GM23338 (cell line): ENCODE data around the gene GCN1. TPM values are rescaled to one million over a fixed set of nuclear protein-coding genes. Genes with fewer than 3 reads are reported as not detected.

ENCODE experiments used
- ATAC-seq: fragments of 200-7000 bp; cut with Tn5 transposase; 3 replicates; pipeline ENCODE4 v1.9.1; 2020
- DNase-seq: peaks from one replicate; pipeline ENCODE4 v3.0.0-alpha.2; 2015; ENCODE audit warnings: low spot score
- H2AFZ ChIP-seq: fragments of 200-600 bp; sonication (generic); 2 replicates; pipeline ENCODE4 v1.8.0; 2016; ENCODE audit warnings: antibody characterized with exemption, mild to moderate bottlenecking, moderate library complexity
- H3F3A ChIP-seq: fragments of 200-600 bp; sonication (generic); replicated peaks from 2 replicates; pipeline ENCODE4 v1.8.0; 2017; ENCODE audit warnings: antibody characterized with exemption, mixed run types, low read depth
- H3K27ac ChIP-seq: fragments of 200-600 bp; sonication (generic); 2 replicates; pipeline ENCODE4 v1.6.1; 2016; ENCODE audit warnings: low read depth
- H3K27me3 ChIP-seq: fragments of 200-600 bp; sonication (generic); 2 replicates; pipeline ENCODE4 v1.8.0; 2016; ENCODE audit warnings: mild to moderate bottlenecking, mixed run types, moderate library complexity; ENCODE audit not compliant: insufficient read depth
- H3K36me3 ChIP-seq: fragments of 200-600 bp; sonication (generic); 2 replicates; pipeline ENCODE4 v1.8.0; 2016; ENCODE audit warnings: mild to moderate bottlenecking; ENCODE audit not compliant: insufficient read depth
- H3K4me1 ChIP-seq: fragments of 200-600 bp; sonication (generic); 2 replicates; pipeline ENCODE4 v1.8.0; 2016; ENCODE audit warnings: mild to moderate bottlenecking, moderate library complexity; ENCODE audit not compliant: insufficient read depth
- H3K4me2 ChIP-seq: fragments of 200-600 bp; sonication (generic); 2 replicates; pipeline ENCODE4 v1.7.1; 2017; ENCODE audit warnings: mixed run types
- H3K4me3 ChIP-seq: fragments of 200-600 bp; sonication (generic); 2 replicates; pipeline ENCODE4 v1.6.1; 2016; ENCODE audit warnings: mixed run types
- H3K79me2 ChIP-seq: fragments of 200-600 bp; sonication (generic); replicated peaks from 2 replicates; pipeline ENCODE4 v1.8.0; 2017; ENCODE audit warnings: mild to moderate bottlenecking; ENCODE audit not compliant: insufficient read depth
- H3K9me2 ChIP-seq: fragments of 200-600 bp; sonication (generic); 2 replicates; pipeline ENCODE4 v1.8.0; 2017; ENCODE audit not compliant: insufficient read depth
- H4K20me1 ChIP-seq: fragments of 200-600 bp; sonication (generic); replicated peaks from 2 replicates; pipeline ENCODE4 v1.8.0; 2017; ENCODE audit warnings: mild to moderate bottlenecking; ENCODE audit not compliant: insufficient read depth
- H3K27ac Mint-ChIP-seq: 2 replicates; pipeline ENCODE4 v1.8.0; 2020; ENCODE audit warnings: inconsistent platforms, mild to moderate bottlenecking, moderate library complexity, mixed read lengths
- H3K27me3 Mint-ChIP-seq: 3 replicates; pipeline ENCODE4 v1.8.0; 2022; ENCODE audit warnings: low read depth, mild to moderate bottlenecking, moderate library complexity, mixed read lengths, inconsistent platforms; ENCODE audit not compliant: insufficient read depth, poor library complexity
- H3K36me3 Mint-ChIP-seq: 3 replicates; pipeline ENCODE4 v1.8.0; 2021; ENCODE audit warnings: low read depth, mild to moderate bottlenecking, inconsistent platforms, moderate library complexity, mixed read lengths
- H3K4me1 Mint-ChIP-seq: 3 replicates; pipeline ENCODE4 v1.8.0; 2020; ENCODE audit warnings: mild to moderate bottlenecking, inconsistent platforms, mixed read lengths
- H3K4me3 Mint-ChIP-seq: 3 replicates; pipeline ENCODE4 v1.8.0; 2021; ENCODE audit warnings: moderate library complexity, mild to moderate bottlenecking, inconsistent platforms, mixed read lengths
- H3K9me3 Mint-ChIP-seq: 3 replicates; pipeline ENCODE4 v1.8.0; 2020; ENCODE audit warnings: moderate library complexity, mild to moderate bottlenecking, inconsistent platforms, mixed read lengths
- CREB1 ChIP-seq: fragments of 250-450 bp; sonication (Bioruptor Pico); IDR thresholded peaks from 2 replicates; pipeline ENCODE4 v1.5.0; 2020; ENCODE audit warnings: low read depth, mild to moderate bottlenecking, moderate library complexity
- EZH2 ChIP-seq: fragments of 200-600 bp; sonication (generic); IDR thresholded peaks from one replicate; pipeline ENCODE4 v1.8.0; 2017; ENCODE audit warnings: antibody characterized with exemption, mild to moderate bottlenecking, low read depth; ENCODE audit not compliant: unreplicated experiment
- EZH2phosphoT487 ChIP-seq: fragments of 200-600 bp; sonication (generic); IDR thresholded peaks from one replicate; pipeline ENCODE4 v1.8.1; 2018; ENCODE audit warnings: antibody characterized with exemption; ENCODE audit not compliant: unreplicated experiment
- JUNB ChIP-seq: IDR thresholded peaks from one replicate; pipeline ENCODE4 v1.6.1; 2016; ENCODE audit warnings: antibody characterized with exemption; ENCODE audit not compliant: unreplicated experiment
- NANOG ChIP-seq: IDR thresholded peaks from 2 replicates; pipeline ENCODE4 v1.6.1; 2016; ENCODE audit warnings: antibody characterized with exemption, borderline replicate concordance
- POLR2AphosphoS5 ChIP-seq: IDR thresholded peaks from 2 replicates; pipeline ENCODE4 v1.6.1; 2016; ENCODE audit warnings: antibody characterized with exemption, low read depth
- STAT1 ChIP-seq: IDR thresholded peaks from one replicate; pipeline ENCODE4 v1.6.1; 2016; ENCODE audit warnings: antibody characterized with exemption; ENCODE audit not compliant: unreplicated experiment
- ZNF114 ChIP-seq: fragments of 250-450 bp; sonication (Bioruptor Pico); IDR thresholded peaks from 2 replicates; pipeline ENCODE4 v1.5.0; 2020; ENCODE audit warnings: mild to moderate bottlenecking, moderate library complexity
- ZNF331 ChIP-seq: fragments of 250-450 bp; sonication (Bioruptor Pico); IDR thresholded peaks from 2 replicates; pipeline ENCODE4 v1.5.0; 2020; ENCODE audit warnings: low read depth, mild to moderate bottlenecking, moderate library complexity
- polyA plus RNA-seq: library from polyadenylated mRNA; unstranded; fragments of >200 nt; fragmentation: Nextera tagmentation; extraction: Ambion mirVana; gene quantifications from 2 replicates; pipeline ENCODE4 v1.2.1, GENCODE V29; 2016
- total RNA-seq: library from RNA; depleted of rRNA; stranded (reverse); fragments of >200 nt; shearing (Covaris generic); gene quantifications from 2 replicates; pipeline ENCODE4 v1.2.3, GENCODE V29; 2014
- TF ChIP-seq, protein P1 (sequence below), 2 experiments: fragments of 200-600 bp in 1 of 2; sonication (generic) in 1 of 2; conservative IDR thresholded peaks; 2 replicates each; pipeline versions ENCODE4 v1.5.1 to v1.6.1; 2016 to 2017; ENCODE audit warnings: antibody characterized with exemption in 2 of 2, low read depth in 2 of 2, mild to moderate bottlenecking in 2 of 2, moderate library complexity in 1 of 2
- TF ChIP-seq, protein P2 (sequence below): IDR thresholded peaks from 2 replicates; pipeline ENCODE4 v1.6.1; 2016; ENCODE audit warnings: antibody characterized with exemption
- TF ChIP-seq, protein P3 (sequence below): IDR thresholded peaks from one replicate; pipeline ENCODE4 v1.6.1; 2018; ENCODE audit warnings: antibody characterized with exemption; ENCODE audit not compliant: unreplicated experiment
- TF ChIP-seq, protein P4 (sequence below): fragments of 250-450 bp; sonication (Bioruptor Pico); IDR thresholded peaks from 2 replicates; pipeline ENCODE4 v1.5.0; 2020; ENCODE audit warnings: mild to moderate bottlenecking, moderate library complexity

The GCN1 gene
- total and polyA plus RNA-seq, 2 experiments from 2014 or later, result 18.0 to 177 TPM

DNA sequence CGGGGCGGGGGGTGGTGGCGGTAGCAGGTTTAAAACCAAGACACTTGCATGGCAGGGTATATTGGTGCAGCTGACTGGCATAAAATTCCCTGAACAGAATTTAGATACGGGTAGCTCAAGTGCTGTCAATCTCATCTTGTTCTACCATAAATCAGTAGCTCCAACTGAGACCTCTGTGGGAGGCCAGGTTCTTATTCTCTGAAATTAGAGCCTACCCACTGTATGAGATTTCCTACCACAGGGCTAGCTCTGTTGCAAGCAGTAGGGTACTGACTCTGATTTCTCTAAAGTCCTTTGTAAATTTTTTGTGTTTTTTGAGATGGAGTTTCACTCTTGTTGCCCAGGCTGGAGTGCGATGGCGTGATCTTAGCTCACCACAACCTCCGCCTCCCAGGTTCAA lies 9.7 kb upstream of the GCN1 start:
- no peak for ATAC-seq
- Histone ChIP-seq H3K9me2 (no peaks in the 10 kb centered on the region), H2AFZ (no peak overlapping the region), H3K27ac (no peak overlapping the region), H3K4me2 (no peak overlapping the region), H3K4me1 (peaks cover 14% of the 10 kb centered on the region), H4K20me1 (peaks cover 20% of the 10 kb centered on the region), H3K27me3 (no peaks in the 10 kb centered on the region), H3K36me3 (peaks cover 18% of the 10 kb centered on the region), H3K4me3 (no peak overlapping the region), H3K79me2 (peaks cover 34% of the 10 kb centered on the region), H3F3A (peaks cover 20% of the 10 kb centered on the region)
- Mint-ChIP-seq H3K27me3 (peaks cover 13% of the 10 kb centered on the region), H3K36me3 (peaks cover 64% of the 10 kb centered on the region), H3K4me1 (peaks cover 11% of the 10 kb centered on the region; the same call in 2 of the 3 replicates), H3K4me3 (no peak overlapping the region), H3K9me3 (peaks cover 9% of the 10 kb centered on the region; the same call in 2 of the 3 replicates), H3K27ac (no peak overlapping the region)
- TF ChIP-seq EZH2, result no peak
- no peak for TF ChIP-seq ZNF114 (CRISPR knock-in tag)
- TF ChIP-seq, protein P1, sequence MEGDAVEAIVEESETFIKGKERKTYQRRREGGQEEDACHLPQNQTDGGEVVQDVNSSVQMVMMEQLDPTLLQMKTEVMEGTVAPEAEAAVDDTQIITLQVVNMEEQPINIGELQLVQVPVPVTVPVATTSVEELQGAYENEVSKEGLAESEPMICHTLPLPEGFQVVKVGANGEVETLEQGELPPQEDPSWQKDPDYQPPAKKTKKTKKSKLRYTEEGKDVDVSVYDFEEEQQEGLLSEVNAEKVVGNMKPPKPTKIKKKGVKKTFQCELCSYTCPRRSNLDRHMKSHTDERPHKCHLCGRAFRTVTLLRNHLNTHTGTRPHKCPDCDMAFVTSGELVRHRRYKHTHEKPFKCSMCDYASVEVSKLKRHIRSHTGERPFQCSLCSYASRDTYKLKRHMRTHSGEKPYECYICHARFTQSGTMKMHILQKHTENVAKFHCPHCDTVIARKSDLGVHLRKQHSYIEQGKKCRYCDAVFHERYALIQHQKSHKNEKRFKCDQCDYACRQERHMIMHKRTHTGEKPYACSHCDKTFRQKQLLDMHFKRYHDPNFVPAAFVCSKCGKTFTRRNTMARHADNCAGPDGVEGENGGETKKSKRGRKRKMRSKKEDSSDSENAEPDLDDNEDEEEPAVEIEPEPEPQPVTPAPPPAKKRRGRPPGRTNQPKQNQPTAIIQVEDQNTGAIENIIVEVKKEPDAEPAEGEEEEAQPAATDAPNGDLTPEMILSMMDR (conservative IDR thresholded peaks at IDR 0.05; ENCODE audit: low read depth in 2 of 2), result no peak
- no peak for TF ChIP-seq POLR2AphosphoS5
- TF ChIP-seq EZH2phosphoT487, result no peak
- TF ChIP-seq JUNB, result no peak
- TF ChIP-seq, protein P2, sequence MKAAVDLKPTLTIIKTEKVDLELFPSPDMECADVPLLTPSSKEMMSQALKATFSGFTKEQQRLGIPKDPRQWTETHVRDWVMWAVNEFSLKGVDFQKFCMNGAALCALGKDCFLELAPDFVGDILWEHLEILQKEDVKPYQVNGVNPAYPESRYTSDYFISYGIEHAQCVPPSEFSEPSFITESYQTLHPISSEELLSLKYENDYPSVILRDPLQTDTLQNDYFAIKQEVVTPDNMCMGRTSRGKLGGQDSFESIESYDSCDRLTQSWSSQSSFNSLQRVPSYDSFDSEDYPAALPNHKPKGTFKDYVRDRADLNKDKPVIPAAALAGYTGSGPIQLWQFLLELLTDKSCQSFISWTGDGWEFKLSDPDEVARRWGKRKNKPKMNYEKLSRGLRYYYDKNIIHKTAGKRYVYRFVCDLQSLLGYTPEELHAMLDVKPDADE, result no peak
- TF ChIP-seq, protein P3, sequence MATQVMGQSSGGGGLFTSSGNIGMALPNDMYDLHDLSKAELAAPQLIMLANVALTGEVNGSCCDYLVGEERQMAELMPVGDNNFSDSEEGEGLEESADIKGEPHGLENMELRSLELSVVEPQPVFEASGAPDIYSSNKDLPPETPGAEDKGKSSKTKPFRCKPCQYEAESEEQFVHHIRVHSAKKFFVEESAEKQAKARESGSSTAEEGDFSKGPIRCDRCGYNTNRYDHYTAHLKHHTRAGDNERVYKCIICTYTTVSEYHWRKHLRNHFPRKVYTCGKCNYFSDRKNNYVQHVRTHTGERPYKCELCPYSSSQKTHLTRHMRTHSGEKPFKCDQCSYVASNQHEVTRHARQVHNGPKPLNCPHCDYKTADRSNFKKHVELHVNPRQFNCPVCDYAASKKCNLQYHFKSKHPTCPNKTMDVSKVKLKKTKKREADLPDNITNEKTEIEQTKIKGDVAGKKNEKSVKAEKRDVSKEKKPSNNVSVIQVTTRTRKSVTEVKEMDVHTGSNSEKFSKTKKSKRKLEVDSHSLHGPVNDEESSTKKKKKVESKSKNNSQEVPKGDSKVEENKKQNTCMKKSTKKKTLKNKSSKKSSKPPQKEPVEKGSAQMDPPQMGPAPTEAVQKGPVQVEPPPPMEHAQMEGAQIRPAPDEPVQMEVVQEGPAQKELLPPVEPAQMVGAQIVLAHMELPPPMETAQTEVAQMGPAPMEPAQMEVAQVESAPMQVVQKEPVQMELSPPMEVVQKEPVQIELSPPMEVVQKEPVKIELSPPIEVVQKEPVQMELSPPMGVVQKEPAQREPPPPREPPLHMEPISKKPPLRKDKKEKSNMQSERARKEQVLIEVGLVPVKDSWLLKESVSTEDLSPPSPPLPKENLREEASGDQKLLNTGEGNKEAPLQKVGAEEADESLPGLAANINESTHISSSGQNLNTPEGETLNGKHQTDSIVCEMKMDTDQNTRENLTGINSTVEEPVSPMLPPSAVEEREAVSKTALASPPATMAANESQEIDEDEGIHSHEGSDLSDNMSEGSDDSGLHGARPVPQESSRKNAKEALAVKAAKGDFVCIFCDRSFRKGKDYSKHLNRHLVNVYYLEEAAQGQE, result no peak
- TF ChIP-seq ZNF331 (CRISPR knock-in tag), result no peak
- TF ChIP-seq, protein P4, sequence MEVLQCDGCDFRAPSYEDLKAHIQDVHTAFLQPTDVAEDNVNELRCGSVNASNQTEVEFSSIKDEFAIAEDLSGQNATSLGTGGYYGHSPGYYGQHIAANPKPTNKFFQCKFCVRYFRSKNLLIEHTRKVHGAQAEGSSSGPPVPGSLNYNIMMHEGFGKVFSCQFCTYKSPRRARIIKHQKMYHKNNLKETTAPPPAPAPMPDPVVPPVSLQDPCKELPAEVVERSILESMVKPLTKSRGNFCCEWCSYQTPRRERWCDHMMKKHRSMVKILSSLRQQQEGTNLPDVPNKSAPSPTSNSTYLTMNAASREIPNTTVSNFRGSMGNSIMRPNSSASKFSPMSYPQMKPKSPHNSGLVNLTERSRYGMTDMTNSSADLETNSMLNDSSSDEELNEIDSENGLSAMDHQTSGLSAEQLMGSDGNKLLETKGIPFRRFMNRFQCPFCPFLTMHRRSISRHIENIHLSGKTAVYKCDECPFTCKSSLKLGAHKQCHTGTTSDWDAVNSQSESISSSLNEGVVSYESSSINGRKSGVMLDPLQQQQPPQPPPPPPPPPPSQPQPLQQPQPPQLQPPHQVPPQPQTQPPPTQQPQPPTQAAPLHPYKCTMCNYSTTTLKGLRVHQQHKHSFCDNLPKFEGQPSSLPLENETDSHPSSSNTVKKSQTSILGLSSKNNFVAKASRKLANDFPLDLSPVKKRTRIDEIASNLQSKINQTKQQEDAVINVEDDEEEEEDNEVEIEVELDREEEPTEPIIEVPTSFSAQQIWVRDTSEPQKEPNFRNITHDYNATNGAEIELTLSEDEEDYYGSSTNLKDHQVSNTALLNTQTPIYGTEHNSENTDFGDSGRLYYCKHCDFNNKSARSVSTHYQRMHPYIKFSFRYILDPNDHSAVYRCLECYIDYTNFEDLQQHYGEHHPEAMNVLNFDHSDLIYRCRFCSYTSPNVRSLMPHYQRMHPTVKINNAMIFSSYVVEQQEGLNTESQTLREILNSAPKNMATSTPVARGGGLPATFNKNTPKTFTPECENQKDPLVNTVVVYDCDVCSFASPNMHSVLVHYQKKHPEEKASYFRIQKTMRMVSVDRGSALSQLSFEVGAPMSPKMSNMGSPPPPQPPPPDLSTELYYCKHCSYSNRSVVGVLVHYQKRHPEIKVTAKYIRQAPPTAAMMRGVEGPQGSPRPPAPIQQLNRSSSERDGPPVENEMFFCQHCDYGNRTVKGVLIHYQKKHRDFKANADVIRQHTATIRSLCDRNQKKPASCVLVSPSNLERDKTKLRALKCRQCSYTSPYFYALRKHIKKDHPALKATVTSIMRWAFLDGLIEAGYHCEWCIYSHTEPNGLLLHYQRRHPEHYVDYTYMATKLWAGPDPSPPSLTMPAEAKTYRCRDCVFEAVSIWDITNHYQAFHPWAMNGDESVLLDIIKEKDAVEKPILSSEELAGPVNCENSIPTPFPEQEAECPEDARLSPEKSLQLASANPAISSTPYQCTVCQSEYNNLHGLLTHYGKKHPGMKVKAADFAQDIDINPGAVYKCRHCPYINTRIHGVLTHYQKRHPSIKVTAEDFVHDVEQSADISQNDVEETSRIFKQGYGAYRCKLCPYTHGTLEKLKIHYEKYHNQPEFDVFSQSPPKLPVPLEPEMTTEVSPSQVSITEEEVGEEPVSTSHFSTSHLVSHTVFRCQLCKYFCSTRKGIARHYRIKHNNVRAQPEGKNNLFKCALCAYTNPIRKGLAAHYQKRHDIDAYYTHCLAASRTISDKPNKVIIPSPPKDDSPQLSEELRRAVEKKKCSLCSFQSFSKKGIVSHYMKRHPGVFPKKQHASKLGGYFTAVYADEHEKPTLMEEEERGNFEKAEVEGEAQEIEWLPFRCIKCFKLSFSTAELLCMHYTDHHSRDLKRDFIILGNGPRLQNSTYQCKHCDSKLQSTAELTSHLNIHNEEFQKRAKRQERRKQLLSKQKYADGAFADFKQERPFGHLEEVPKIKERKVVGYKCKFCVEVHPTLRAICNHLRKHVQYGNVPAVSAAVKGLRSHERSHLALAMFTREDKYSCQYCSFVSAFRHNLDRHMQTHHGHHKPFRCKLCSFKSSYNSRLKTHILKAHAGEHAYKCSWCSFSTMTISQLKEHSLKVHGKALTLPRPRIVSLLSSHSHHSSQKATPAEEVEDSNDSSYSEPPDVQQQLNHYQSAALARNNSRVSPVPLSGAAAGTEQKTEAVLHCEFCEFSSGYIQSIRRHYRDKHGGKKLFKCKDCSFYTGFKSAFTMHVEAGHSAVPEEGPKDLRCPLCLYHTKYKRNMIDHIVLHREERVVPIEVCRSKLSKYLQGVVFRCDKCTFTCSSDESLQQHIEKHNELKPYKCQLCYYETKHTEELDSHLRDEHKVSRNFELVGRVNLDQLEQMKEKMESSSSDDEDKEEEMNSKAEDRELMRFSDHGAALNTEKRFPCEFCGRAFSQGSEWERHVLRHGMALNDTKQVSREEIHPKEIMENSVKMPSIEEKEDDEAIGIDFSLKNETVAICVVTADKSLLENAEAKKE (CRISPR knock-in tag), result no peak
- no peak for TF ChIP-seq CREB1 (CRISPR knock-in tag)
- TF ChIP-seq STAT1, result no peak
- TF ChIP-seq NANOG, result no peak
- DNase-seq, result no peak
